ENCODE results near the gene GRIP2.
"Not testable (repeated sequence)": the region's sequence is repeated elsewhere in the genome, so short reads cannot be mapped to it uniquely, and the experiment has no call there.

GRIP2 gene

GRCh38 chr3:14520967-14521366, 19.2 kb downstream of the GRIP2 start:
- DNase-seq (ENCODE audit: low spot score): no peak

- DNase-seq (ENCODE audit: low spot score): no peak
Measured at GRCh38 chr3:14520149-14520548, 20.0 kb downstream of the GRIP2 start.

GRCh38 chr3:14519406-14519805, 20.7 kb downstream of the GRIP2 start:
- no peak for DNase-seq (ENCODE audit: low spot score)

GRCh38 chr3:14518893-14519292, 21.2 kb downstream of the GRIP2 start:
- DNase-seq (ENCODE audit: low spot score): no peak

- DNase-seq (ENCODE audit: low spot score): no peak
Measured at GRCh38 chr3:14518432-14518802, 21.7 kb downstream of the GRIP2 start.

- no peak for DNase-seq (ENCODE audit: low spot score)
Measured at GRCh38 chr3:14517601-14518431, 22.3 kb downstream of the GRIP2 start.

- DNase-seq (ENCODE audit: low spot score): no peak
Measured at GRCh38 chr3:14516738-14517345, 23.3 kb downstream of the GRIP2 start.

- not testable (repeated sequence) for DNase-seq (ENCODE audit: low spot score)
Measured at GRCh38 chr3:14515526-14515925, 24.6 kb downstream of the GRIP2 start.

GRCh38 chr3:14514323-14514720, 25.8 kb downstream of the GRIP2 start:
- no peak for DNase-seq (ENCODE audit: low spot score)

GRCh38 chr3:14513566-14514322, 26.4 kb downstream of the GRIP2 start:
- DNase-seq (ENCODE audit: low spot score): no peak

- DNase-seq (ENCODE audit: low spot score): no peak
Measured at GRCh38 chr3:14512942-14513327, 27.2 kb downstream of the GRIP2 start.

- no peak for DNase-seq (ENCODE audit: low spot score)
Measured at GRCh38 chr3:14512281-14512941, 27.7 kb downstream of the GRIP2 start.

GRCh38 chr3:14511623-14512280, 28.4 kb downstream of the GRIP2 start:
- no peak for DNase-seq (ENCODE audit: low spot score)

GRCh38 chr3:14510838-14511622, 29.1 kb downstream of the GRIP2 start:
- no peak for DNase-seq (ENCODE audit: low spot score)

- DNase-seq (ENCODE audit: low spot score): no peak
Measured at GRCh38 chr3:14509796-14510100, 30.4 kb downstream of the GRIP2 start.

GRCh38 chr3:14508966-14509795, 31.0 kb downstream of the GRIP2 start:
- DNase-seq (ENCODE audit: low spot score): peak; percentile 43

GRCh38 chr3:14508505-14508819, 31.7 kb downstream of the GRIP2 start:
- DNase-seq (ENCODE audit: low spot score): no peak

GRCh38 chr3:14507757-14508504, 32.2 kb downstream of the GRIP2 start:
- no peak for DNase-seq (ENCODE audit: low spot score)

GRCh38 chr3:14507305-14507741, 32.8 kb downstream of the GRIP2 start:
- DNase-seq (ENCODE audit: low spot score): no peak
